PC-3 (cell line): ENCODE results near the gene SFTPB. TPM values are rescaled to one million over a fixed set of nuclear protein-coding genes. Genes with fewer than 3 reads are reported as not detected.
A peak's percentile ranks its signal among the peaks of the same experiment; 100 is the strongest.

Source experiments
- ATAC-seq: fragments of 200-7000 bp; cut with Tn5 transposase; 2 replicates; pipeline ENCODE4 v1.9.1; 2020; ENCODE audit warnings: mild to moderate bottlenecking, moderate library complexity
- BruUV-seq: library from RNA; stranded (reverse); fragments of 400-500 nt; replicated peaks from 2 replicates; lab custom pipeline; 2021; lab: Mats Ljungman, UMichigan
- CTCF ChIA-PET: fragments of 300-600 bp; sonication (Branson Sonifier 250); formaldehyde crosslinking; loops from one replicate; lab custom pipeline; 2022; ENCODE audit warnings: antibody characterized with exemption; lab: Charles Lee
- POLR2A ChIA-PET: fragments of 300-600 bp; sonication (Branson Sonifier 250); formaldehyde crosslinking; loops from one replicate; lab custom pipeline; 2022; ENCODE audit warnings: antibody characterized with exemption; ENCODE audit not compliant: unreplicated experiment; lab: Charles Lee
- DNase-seq: peaks from one replicate; pipeline ENCODE4 v3.0.0-alpha.2; 2015
- H2AFZ ChIP-seq: fragments of 300-600 bp; sonication (generic); 2 replicates; pipeline ENCODE4 v1.6.0; 2016; ENCODE audit warnings: antibody characterized with exemption, low read length
- H3F3A ChIP-seq: fragments of 300-600 bp; sonication (generic); one replicate; pipeline ENCODE4 v1.6.0; 2017; ENCODE audit warnings: antibody characterized with exemption, low read length, control low read depth, mild to moderate bottlenecking; ENCODE audit not compliant: unreplicated experiment
- H3K27ac ChIP-seq: fragments of 300-600 bp; sonication (generic); 2 replicates; pipeline ENCODE4 v1.5.1; 2016; ENCODE audit warnings: mild to moderate bottlenecking, low read length
- H3K27me3 ChIP-seq: fragments of 300-600 bp; sonication (generic); 2 replicates; pipeline ENCODE4 v1.6.1; 2016; ENCODE audit warnings: low read length, mixed read lengths
- H3K36me3 ChIP-seq: fragments of 300-600 bp; sonication (generic); 2 replicates; pipeline ENCODE4 v1.6.1; 2016; ENCODE audit warnings: low read depth, mixed run types, low read length, mixed read lengths
- H3K4me1 ChIP-seq: fragments of 300-600 bp; sonication (generic); 2 replicates; pipeline ENCODE4 v1.5.1; 2016; ENCODE audit warnings: low read length; ENCODE audit not compliant: insufficient read depth
- H3K4me2 ChIP-seq: fragments of 300-600 bp; sonication (generic); 2 replicates; pipeline ENCODE4 v1.6.0; 2016; ENCODE audit warnings: low read length
- H3K4me3 ChIP-seq: fragments of 300-600 bp; sonication (generic); 2 replicates; pipeline ENCODE4 v1.5.1; 2016; ENCODE audit warnings: mild to moderate bottlenecking, low read length, mixed read lengths
- H3K79me2 ChIP-seq: fragments of 300-600 bp; sonication (generic); 2 replicates; pipeline ENCODE4 v1.6.1; 2017; ENCODE audit warnings: low read length, mixed read lengths
- H3K9ac ChIP-seq: fragments of 300-600 bp; sonication (generic); 2 replicates; pipeline ENCODE4 v1.6.0; 2016; ENCODE audit warnings: mild to moderate bottlenecking, low read length
- H3K9me2 ChIP-seq: fragments of 300-600 bp; sonication (generic); replicated peaks from 2 replicates; pipeline ENCODE4 v1.6.1; 2016; ENCODE audit warnings: mixed run types, low read length, mixed read lengths
- H3K9me3 ChIP-seq: fragments of 300-600 bp; sonication (generic); 2 replicates; pipeline ENCODE4 v1.6.1; 2016; ENCODE audit warnings: low read length, mixed read lengths
- H4K20me1 ChIP-seq: fragments of 300-600 bp; sonication (generic); 2 replicates; pipeline ENCODE4 v1.6.1; 2016; ENCODE audit warnings: low read length, mixed read lengths
- CTCF ChIP-seq: fragments of 300-600 bp; sonication (generic); conservative IDR thresholded peaks from 2 replicates; pipeline ENCODE4 v1.5.1; 2017; ENCODE audit warnings: antibody characterized with exemption, low read depth, mild to moderate bottlenecking, low read length
- EZH2 ChIP-seq: fragments of 300-600 bp; sonication (generic); IDR thresholded peaks from one replicate; pipeline ENCODE4 v1.6.1; 2017; ENCODE audit warnings: antibody characterized with exemption, mild to moderate bottlenecking, low read length; ENCODE audit not compliant: unreplicated experiment
- EZH2phosphoT487 ChIP-seq: fragments of 300-600 bp; sonication (generic); IDR thresholded peaks from 2 replicates; pipeline ENCODE4 v1.6.1; 2018; ENCODE audit warnings: mild to moderate bottlenecking, antibody characterized with exemption, low read length, borderline replicate concordance
- intact Hi-C: fragments of 100-400 bp; cut with micrococcal nuclease; formaldehyde crosslinking; loops from 2 replicates; pipeline ENCODE4 v1.9.0; 2023
- total RNA-seq: library from RNA; depleted of rRNA; stranded (reverse); fragments of >200 nt; gene quantifications from 2 replicates; pipeline ENCODE4 v1.2.3, GENCODE V29; 2014

The SFTPB gene
- total RNA-seq, 1 experiment from 2014 or later: not detected

GRCh38 chr2:85678794-85679672 lies 11.0 kb upstream of the SFTPB start:
- H2AFZ ChIP-seq: peak overlapping the region; percentile 57
- H4K20me1 ChIP-seq: no peaks in the 10 kb centered on the region
- intact Hi-C loops: loop anchor here (1.0 kb wide), 1 partner anchor 28 kb away; no protein-coding TSS in a partner anchor
- no peaks in the 10 kb centered on the region for H3K9me3 ChIP-seq
- peak overlapping the region; percentile 67 for H3K4me2 ChIP-seq
- peaks cover 19% of the 10 kb centered on the region for H3K4me1 ChIP-seq
- no peaks in the 10 kb centered on the region for H3K27me3 ChIP-seq
- no peak overlapping the region for H3K27ac ChIP-seq
- no peaks in the 10 kb centered on the region for H3K9me2 ChIP-seq
- H3K79me2 ChIP-seq: no peaks in the 10 kb centered on the region
- peak; percentile 93 for DNase-seq
- H3K4me3 ChIP-seq: peak overlapping the region; percentile 42; the same call in 1 of the 2 replicates
- TF ChIP-seq EZH2 (no peak), EZH2phosphoT487 (no peak), CTCF (peak; percentile 93)
- H3F3A ChIP-seq: no peaks in the 10 kb centered on the region
- CTCF ChIA-PET: interaction anchor here (0.6 kb wide), 2 partner anchors 29 to 50 kb away, joined by 3 read pairs; no protein-coding TSS in a partner anchor
- BruUV-seq: no TSS peak
- H3K9ac ChIP-seq: no peak overlapping the region
- no peaks in the 10 kb centered on the region for H3K36me3 ChIP-seq
- ATAC-seq: peak; percentile 95
- POLR2A ChIA-PET: no interaction called here

- no peak overlapping the region for H3K27ac ChIP-seq
- intact Hi-C loops: no loop called here
These were observed 10.4 kb upstream of the SFTPB start for GRCh38 chr2:85678377-85678776.

More at GRCh38 chr2:85678377-85678776, 10.4 kb upstream of the SFTPB start:
- Histone ChIP-seq H3K4me1 (peaks cover 19% of the 10 kb centered on the region), H3K4me2 (no peak overlapping the region), H3K9ac (no peak overlapping the region), H3K36me3 (no peaks in the 10 kb centered on the region), H2AFZ (no peak overlapping the region), H4K20me1 (no peaks in the 10 kb centered on the region), H3K9me3 (no peaks in the 10 kb centered on the region), H3K79me2 (no peaks in the 10 kb centered on the region), H3K27me3 (no peaks in the 10 kb centered on the region), H3F3A (no peaks in the 10 kb centered on the region), H3K9me2 (no peaks in the 10 kb centered on the region), H3K4me3 (no peak overlapping the region)
- CTCF ChIA-PET: interaction anchor here (0.6 kb wide), 1 partner anchor 29 kb away, joined by 3 read pairs; no protein-coding TSS in a partner anchor
- no peak for DNase-seq
- POLR2A ChIA-PET: no interaction called here
- no peak for TF ChIP-seq EZH2phosphoT487
- no peak for TF ChIP-seq CTCF
- TF ChIP-seq EZH2: no peak
- BruUV-seq: no TSS peak
- ATAC-seq: no peak
